H9 (cell line): ENCODE measurements around the gene UVRAG. TPM values are rescaled to one million over a fixed set of nuclear protein-coding genes. Genes with fewer than 3 reads are reported as not detected.

Source experiments
- DNase-seq: peaks from one replicate; pipeline ENCODE4 v3.0.0-alpha.2; 2017
- H2AFZ ChIP-seq: one replicate; pipeline ENCODE4 v1.6.1; 2013; ENCODE audit warnings: mild to moderate bottlenecking, low read length, control low read depth, moderate library complexity
- H2AK5ac ChIP-seq: 2 replicates; pipeline ENCODE4 v1.6.1; 2013; ENCODE audit warnings: low read length, control low read depth, mixed read lengths; ENCODE audit not compliant: insufficient read length
- H2BK120ac ChIP-seq: one replicate; pipeline ENCODE4 v1.6.1; 2013; ENCODE audit warnings: low read depth, mild to moderate bottlenecking, low read length, control low read depth, inconsistent platforms; ENCODE audit not compliant: poor library complexity, severe bottlenecking
- H2BK12ac ChIP-seq: 2 replicates; pipeline ENCODE4 v1.6.1; 2013; ENCODE audit warnings: low read length, control low read depth, mixed read lengths, low read depth; ENCODE audit not compliant: insufficient read length
- H2BK15ac ChIP-seq: 2 replicates; pipeline ENCODE4 v1.6.1; 2013; ENCODE audit warnings: low read depth, low read length, control low read depth
- H2BK20ac ChIP-seq: one replicate; pipeline ENCODE4 v1.6.1; 2013; ENCODE audit warnings: low read depth, mild to moderate bottlenecking, low read length, control low read depth, inconsistent platforms; ENCODE audit not compliant: poor library complexity, severe bottlenecking
- H2BK5ac ChIP-seq: 2 replicates; pipeline ENCODE4 v1.6.1; 2013; ENCODE audit warnings: low read length, control low read depth, mixed read lengths; ENCODE audit not compliant: insufficient read length
- H3K14ac ChIP-seq: 2 replicates; pipeline ENCODE4 v1.6.1; 2013; ENCODE audit warnings: low read length, control low read depth; ENCODE audit not compliant: insufficient read depth
- H3K18ac ChIP-seq: 2 replicates; pipeline ENCODE4 v1.6.1; 2013; ENCODE audit warnings: low read depth, mild to moderate bottlenecking, mixed read lengths, low read length, control low read depth; ENCODE audit not compliant: insufficient read length
- H3K23ac ChIP-seq: 2 replicates; pipeline ENCODE4 v1.6.1; 2013; ENCODE audit warnings: low read length, control low read depth, mixed read lengths, low read depth; ENCODE audit not compliant: insufficient read length
- H3K23me2 ChIP-seq: 2 replicates; pipeline ENCODE4 v1.6.1; 2013; ENCODE audit warnings: low read depth, mild to moderate bottlenecking, mixed read lengths, low read length, control low read depth; ENCODE audit not compliant: insufficient read length, poor library complexity, severe bottlenecking
- H3K27ac ChIP-seq: 2 replicates; pipeline ENCODE4 v1.5.1; 2013; ENCODE audit warnings: low read length, control low read depth, mixed read lengths, low read depth; ENCODE audit not compliant: insufficient read length
- H3K27me3 ChIP-seq: 2 replicates; pipeline ENCODE4 v1.6.1; 2013; ENCODE audit warnings: low read length, control low read depth, inconsistent platforms; ENCODE audit not compliant: insufficient read depth
- H3K4ac ChIP-seq: 2 replicates; pipeline ENCODE4 v1.6.1; 2013; ENCODE audit warnings: low read depth, mild to moderate bottlenecking, control low read depth, inconsistent platforms, low read length, moderate library complexity
- H3K4me1 ChIP-seq: 2 replicates; pipeline ENCODE4 v1.6.1; 2013; ENCODE audit warnings: low read length, control low read depth, inconsistent platforms; ENCODE audit not compliant: insufficient read depth
- H3K4me2 ChIP-seq: 2 replicates; pipeline ENCODE4 v1.6.1; 2013; ENCODE audit warnings: low read length, control low read depth, mixed read lengths; ENCODE audit not compliant: insufficient read length, insufficient read depth
- H3K56ac ChIP-seq: 2 replicates; pipeline ENCODE4 v1.6.1; 2013; ENCODE audit warnings: low read depth, mild to moderate bottlenecking, mixed read lengths, low read length, control low read depth; ENCODE audit not compliant: insufficient read length
- H3K79me1 ChIP-seq: 2 replicates; pipeline ENCODE4 v1.6.1; 2013; ENCODE audit warnings: low read depth, mild to moderate bottlenecking, moderate library complexity, low read length, control low read depth, inconsistent platforms; ENCODE audit not compliant: insufficient read depth, poor library complexity, severe bottlenecking
- H3K79me2 ChIP-seq: 2 replicates; pipeline ENCODE4 v1.6.1; 2013; ENCODE audit warnings: low read length, control low read depth, inconsistent platforms; ENCODE audit not compliant: insufficient read depth
- H3K9ac ChIP-seq: 2 replicates; pipeline ENCODE4 v1.6.1; 2013; ENCODE audit warnings: low read length, control low read depth, mixed read lengths; ENCODE audit not compliant: insufficient read length; ENCODE audit errors: extremely low read depth
- H3K9me3 ChIP-seq: one replicate; pipeline ENCODE4 v1.6.1; 2013; ENCODE audit warnings: low read depth, low read length, inconsistent platforms; ENCODE audit not compliant: control insufficient read depth
- H3T11ph ChIP-seq: one replicate; pipeline ENCODE4 v1.6.1; 2013; ENCODE audit warnings: mild to moderate bottlenecking, low read length, control low read depth, inconsistent platforms
- H4K20me1 ChIP-seq: one replicate; pipeline ENCODE4 v1.6.1; 2013; ENCODE audit not compliant: control insufficient read depth, insufficient read length, insufficient read depth
- H4K5ac ChIP-seq: 2 replicates; pipeline ENCODE4 v1.6.1; 2013; ENCODE audit warnings: low read depth, mild to moderate bottlenecking, mixed read lengths, low read length, control low read depth; ENCODE audit not compliant: insufficient read length
- H4K8ac ChIP-seq: replicated peaks from 2 replicates; pipeline ENCODE4 v1.6.1; 2013; ENCODE audit warnings: low read length, control low read depth, mixed read lengths, low read depth; ENCODE audit not compliant: insufficient read length
- H4K91ac ChIP-seq: 2 replicates; pipeline ENCODE4 v1.6.1; 2013; ENCODE audit warnings: low read depth, mild to moderate bottlenecking, moderate library complexity, mixed read lengths, low read length, control low read depth; ENCODE audit not compliant: insufficient read length
- H3K27ac Mint-ChIP-seq, 3 experiments: 2 replicates in 2 of 3; 3 replicates in 1 of 3; pipeline ENCODE4 v1.8.0; 2020 to 2021; ENCODE audit warnings: mixed read lengths in 3 of 3, mild to moderate bottlenecking in 1 of 3, moderate library complexity in 1 of 3
- H3K27me3 Mint-ChIP-seq: 2 replicates; pipeline ENCODE4 v1.8.0; 2021; ENCODE audit warnings: low read depth, mild to moderate bottlenecking, moderate library complexity, mixed read lengths
- H3K36me3 Mint-ChIP-seq, 3 experiments: 2 replicates in 2 of 3; 3 replicates in 1 of 3; pipeline ENCODE4 v1.8.0; 2020 to 2021; ENCODE audit warnings: low read depth in 3 of 3, mixed read lengths in 3 of 3; ENCODE audit not compliant: insufficient read depth in 1 of 3
- H3K4me1 Mint-ChIP-seq, 2 experiments: 2 replicates each; pipeline ENCODE4 v1.8.0; 2020; ENCODE audit warnings: mixed read lengths in 2 of 2
- H3K4me3 Mint-ChIP-seq, 2 experiments: 2 replicates in 1 of 2; 3 replicates in 1 of 2; pipeline ENCODE4 v1.8.0; 2020 to 2021; ENCODE audit warnings: mild to moderate bottlenecking in 2 of 2, mixed read lengths in 2 of 2, moderate library complexity in 1 of 2
- H3K9me3 Mint-ChIP-seq, 2 experiments: 2 replicates in 1 of 2; 3 replicates in 1 of 2; pipeline ENCODE4 v1.8.0; 2020; ENCODE audit warnings: mild to moderate bottlenecking in 2 of 2, mixed read lengths in 2 of 2, moderate library complexity in 1 of 2
- WGBS: extraction: QIAGEN DNeasy Blood & Tissue Kit; methylation state at CpG from one replicate; pipeline ENCODE4 v1.1.7; 2013; ENCODE audit warnings: missing lambda C conversion rate, low lambda C conversion rate, mixed read lengths; ENCODE audit not compliant: insufficient read length; ENCODE audit errors: extremely low coverage; 5-methylcytosine and 5-hydroxymethylcytosine counted together
- total RNA-seq: library from RNA; stranded (reverse); gene quantifications from 2 replicates; pipeline ENCODE4 v1.2.1, GENCODE V29; 2021
- TF ChIP-seq, protein P1 (sequence below): fragments of 200-600 bp; sonication (generic); conservative IDR thresholded peaks from 3 replicates; pipeline ENCODE4 v1.8.0; 2021; ENCODE audit warnings: antibody characterized with exemption, mild to moderate bottlenecking

UVRAG gene
- total RNA-seq, 1 experiment from 2014 or later, result 18.5 TPM

DNA sequence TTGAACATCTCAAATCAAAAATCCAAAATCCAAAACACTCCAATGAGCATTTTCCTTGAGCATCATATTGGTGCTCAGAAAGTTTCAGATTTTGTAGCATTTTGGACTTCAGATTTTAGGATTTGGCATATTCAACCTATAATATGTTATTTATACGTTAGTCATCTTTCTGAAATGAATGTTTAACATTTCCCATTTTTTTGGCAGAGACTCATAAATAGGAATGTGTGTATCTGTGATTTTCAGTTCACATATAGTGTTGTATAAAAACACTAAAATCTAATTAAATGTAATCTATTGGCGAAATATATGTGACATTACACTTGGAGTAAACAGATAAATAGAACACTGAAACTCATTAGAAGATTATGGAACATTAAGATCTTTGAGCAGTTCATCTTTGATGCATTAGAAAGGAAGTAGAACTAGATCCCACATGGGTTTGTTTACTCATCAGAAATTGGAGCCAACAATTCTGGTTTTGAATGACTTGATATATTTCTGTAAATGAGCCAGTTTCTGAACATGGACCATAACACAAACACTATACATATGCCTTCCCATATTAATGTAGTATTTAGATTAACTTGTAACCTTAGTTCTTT, 153.1 kb downstream of the UVRAG start:
- Histone ChIP-seq H3K23me2 (no peaks in the 10 kb centered on the region), H3K27ac (no peak overlapping the region), H3K23ac (no peak overlapping the region), H4K91ac (no peak overlapping the region), H3K4me2 (no peak overlapping the region), H2BK20ac (no peak overlapping the region), H2BK120ac (no peak overlapping the region), H2BK5ac (no peak overlapping the region), H3K79me2 (no peaks in the 10 kb centered on the region), H2AK5ac (no peak overlapping the region), H3K4ac (no peak overlapping the region), H4K8ac (no peak overlapping the region), H4K20me1 (no peaks in the 10 kb centered on the region), H3K14ac (no peak overlapping the region), H3K9ac (no peak overlapping the region), H3K4me1 (peaks cover 4% of the 10 kb centered on the region; the same call in 1 of the 2 replicates), H2BK12ac (no peak overlapping the region), H3K27me3 (no peaks in the 10 kb centered on the region), H2AFZ (no peak overlapping the region), H3T11ph (no peak overlapping the region), H2BK15ac (no peak overlapping the region), H4K5ac (no peak overlapping the region), H3K9me3 (no peaks in the 10 kb centered on the region), H3K79me1 (no peaks in the 10 kb centered on the region), H3K18ac (no peak overlapping the region), H3K56ac (no peak overlapping the region)
- Mint-ChIP-seq H3K4me1 (peaks cover 5 to 6% of the 10 kb centered on the region in 2 experiments; a peak in 3 of 4 replicates), H3K4me3 (no peak overlapping the region), H3K27me3 (no peaks in the 10 kb centered on the region), H3K9me3 (peaks cover 3 to 8% of the 10 kb centered on the region in 2 experiments), H3K27ac (no peak overlapping the region), H3K36me3 (peaks cover under 1 to 11% (median 3%) of the 10 kb centered on the region in 3 experiments)
- TF ChIP-seq, protein P1, sequence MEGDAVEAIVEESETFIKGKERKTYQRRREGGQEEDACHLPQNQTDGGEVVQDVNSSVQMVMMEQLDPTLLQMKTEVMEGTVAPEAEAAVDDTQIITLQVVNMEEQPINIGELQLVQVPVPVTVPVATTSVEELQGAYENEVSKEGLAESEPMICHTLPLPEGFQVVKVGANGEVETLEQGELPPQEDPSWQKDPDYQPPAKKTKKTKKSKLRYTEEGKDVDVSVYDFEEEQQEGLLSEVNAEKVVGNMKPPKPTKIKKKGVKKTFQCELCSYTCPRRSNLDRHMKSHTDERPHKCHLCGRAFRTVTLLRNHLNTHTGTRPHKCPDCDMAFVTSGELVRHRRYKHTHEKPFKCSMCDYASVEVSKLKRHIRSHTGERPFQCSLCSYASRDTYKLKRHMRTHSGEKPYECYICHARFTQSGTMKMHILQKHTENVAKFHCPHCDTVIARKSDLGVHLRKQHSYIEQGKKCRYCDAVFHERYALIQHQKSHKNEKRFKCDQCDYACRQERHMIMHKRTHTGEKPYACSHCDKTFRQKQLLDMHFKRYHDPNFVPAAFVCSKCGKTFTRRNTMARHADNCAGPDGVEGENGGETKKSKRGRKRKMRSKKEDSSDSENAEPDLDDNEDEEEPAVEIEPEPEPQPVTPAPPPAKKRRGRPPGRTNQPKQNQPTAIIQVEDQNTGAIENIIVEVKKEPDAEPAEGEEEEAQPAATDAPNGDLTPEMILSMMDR, result no peak
- no peak for DNase-seq
- no CpG with 5 or more reads among the region's 2 CpGs for WGBS
